Middle frontal gyrus (tissue), 1 donor: ENCODE results near the gene AMZ1.
A peak's percentile ranks its signal among the peaks of the same experiment; 100 is the strongest.
"Not testable (repeated sequence)": the region's sequence is repeated elsewhere in the genome, so short reads cannot be mapped to it uniquely, and the experiment has no call there.

ENCODE experiments used
- DNase-seq: peaks from one replicate; pipeline ENCODE4 v3.0.0-alpha.2; 2015; ENCODE audit warnings: low spot score; ENCODE audit errors: extremely low spot score

The AMZ1 gene

DNA sequence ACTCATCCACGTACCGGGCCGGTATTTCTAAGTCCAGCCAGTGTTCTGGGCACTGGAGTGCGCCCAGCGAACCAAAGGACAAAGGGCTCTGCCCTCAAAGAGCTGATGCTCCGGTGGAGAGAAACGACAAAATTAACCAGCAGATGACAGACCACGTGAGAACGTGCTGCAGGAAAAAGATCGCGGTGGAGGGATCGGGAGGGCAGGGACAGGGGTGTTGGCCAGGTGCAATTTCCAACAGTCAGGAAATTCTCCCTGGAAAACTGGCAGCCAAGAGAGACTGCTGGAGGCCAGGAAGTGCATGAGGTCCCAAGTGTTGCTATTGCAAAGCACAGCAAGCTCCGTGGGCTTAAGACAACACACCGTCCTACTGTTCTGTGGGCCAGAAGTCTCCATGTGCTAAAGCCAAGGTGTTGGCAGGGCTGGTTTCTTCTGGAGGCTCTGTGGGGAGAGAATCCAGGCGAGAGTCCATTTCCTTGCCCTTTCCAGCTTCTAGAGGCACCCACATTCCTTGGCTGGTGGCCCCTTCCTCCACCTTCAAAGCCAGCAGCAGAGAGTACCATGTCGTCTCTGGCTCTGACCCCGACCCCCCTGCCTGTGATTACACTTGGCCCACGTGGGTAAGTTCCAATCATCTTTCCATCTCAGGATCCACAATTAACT is 21.3 kb upstream of the AMZ1 start:
- no peak for DNase-seq

DNA sequence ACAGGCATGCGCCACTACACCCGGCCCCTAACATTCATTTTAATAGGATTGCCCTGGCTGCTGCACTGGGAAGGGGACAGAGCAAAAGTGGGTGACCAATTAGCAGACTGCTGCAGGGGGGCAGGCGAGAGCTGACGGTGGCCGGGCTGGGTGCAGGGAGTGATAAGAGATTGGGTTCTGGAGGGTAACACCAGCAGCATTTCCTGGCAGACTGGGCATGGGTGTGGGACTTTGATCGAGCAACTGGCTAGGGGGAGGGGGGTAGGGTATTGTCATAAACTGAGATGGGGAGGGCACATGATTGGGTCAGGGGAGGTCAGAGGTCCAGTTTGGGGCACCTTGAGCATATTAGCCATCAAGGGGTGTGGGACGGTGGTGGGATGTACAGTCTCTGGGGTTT is 20.2 kb upstream of the AMZ1 start:
- no peak for DNase-seq

GRCh38 chr7:2668401-2668800 is 19.6 kb upstream of the AMZ1 start:
- DNase-seq = no peak

GRCh38 chr7:2670171-2670570 is 17.8 kb upstream of the AMZ1 start:
- DNase-seq = no peak

GRCh38 chr7:2670720-2671391 is 17.1 kb upstream of the AMZ1 start:
- DNase-seq = no peak

DNA sequence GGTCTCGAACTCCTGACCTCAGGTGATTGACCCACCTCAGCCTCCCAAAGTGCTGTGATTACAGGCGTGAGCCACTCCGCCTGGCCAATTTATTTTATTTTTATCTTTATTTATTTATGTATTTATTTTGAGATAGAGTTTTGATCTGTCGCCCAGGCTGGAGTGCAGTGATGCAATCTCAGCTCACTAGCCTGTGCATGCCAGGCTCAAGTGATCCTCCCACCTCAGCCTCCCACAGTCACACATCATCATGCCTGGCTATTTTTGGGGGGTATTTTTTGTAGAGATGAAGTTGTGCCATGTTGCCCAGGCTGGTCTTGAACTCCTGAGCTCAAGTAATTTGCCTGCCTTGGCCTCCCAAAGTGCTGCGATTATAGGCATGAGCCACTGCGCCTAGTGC is 14.8 kb upstream of the AMZ1 start:
- DNase-seq = not testable (repeated sequence)

- DNase-seq = no peak
These were observed 14.1 kb upstream of the AMZ1 start for GRCh38 chr7:2673934-2674333.

GRCh38 chr7:2675256-2675764 is 12.7 kb upstream of the AMZ1 start:
- no peak for DNase-seq

DNA sequence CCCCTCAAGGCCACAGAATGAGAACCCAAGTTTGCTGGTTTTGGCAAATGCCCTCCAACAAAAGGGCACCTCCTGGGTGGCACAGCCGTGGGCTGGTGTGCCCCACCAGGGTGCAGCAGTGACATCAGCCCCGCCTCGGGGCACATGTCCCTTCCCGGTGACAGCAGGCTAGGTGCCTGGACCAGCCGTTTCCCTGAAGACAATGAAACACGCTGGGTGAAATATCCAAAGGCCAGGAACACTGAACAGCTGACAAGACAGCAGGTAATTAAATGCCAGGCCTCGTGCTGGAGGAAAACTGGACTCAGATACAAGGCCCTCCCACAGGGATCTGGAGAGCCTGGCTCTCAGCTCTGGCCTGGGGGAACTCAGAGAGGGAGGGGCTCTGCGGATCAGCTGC is 11.4 kb upstream of the AMZ1 start:
- not testable (repeated sequence) for DNase-seq

DNA sequence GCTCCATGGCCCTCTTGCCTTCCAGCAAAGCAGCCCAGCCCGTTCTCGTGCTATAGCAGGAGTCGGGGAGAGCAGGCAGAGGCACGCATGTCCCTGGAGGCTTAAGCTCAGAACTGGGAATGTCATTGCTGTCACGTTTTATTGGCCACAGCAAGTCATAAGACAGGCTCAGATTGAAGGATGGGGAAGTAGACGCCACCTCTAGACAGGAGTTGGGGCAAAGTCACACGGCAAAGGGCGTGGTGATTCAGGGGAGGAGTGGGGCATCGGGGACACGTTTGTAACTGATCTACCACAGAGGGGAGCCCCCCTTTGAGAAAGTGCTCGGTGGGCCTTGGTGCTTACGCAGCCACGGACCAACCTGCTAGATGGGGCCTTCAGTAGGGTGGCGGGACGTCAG is 9.5 kb upstream of the AMZ1 start:
- not testable (repeated sequence) for DNase-seq

DNA sequence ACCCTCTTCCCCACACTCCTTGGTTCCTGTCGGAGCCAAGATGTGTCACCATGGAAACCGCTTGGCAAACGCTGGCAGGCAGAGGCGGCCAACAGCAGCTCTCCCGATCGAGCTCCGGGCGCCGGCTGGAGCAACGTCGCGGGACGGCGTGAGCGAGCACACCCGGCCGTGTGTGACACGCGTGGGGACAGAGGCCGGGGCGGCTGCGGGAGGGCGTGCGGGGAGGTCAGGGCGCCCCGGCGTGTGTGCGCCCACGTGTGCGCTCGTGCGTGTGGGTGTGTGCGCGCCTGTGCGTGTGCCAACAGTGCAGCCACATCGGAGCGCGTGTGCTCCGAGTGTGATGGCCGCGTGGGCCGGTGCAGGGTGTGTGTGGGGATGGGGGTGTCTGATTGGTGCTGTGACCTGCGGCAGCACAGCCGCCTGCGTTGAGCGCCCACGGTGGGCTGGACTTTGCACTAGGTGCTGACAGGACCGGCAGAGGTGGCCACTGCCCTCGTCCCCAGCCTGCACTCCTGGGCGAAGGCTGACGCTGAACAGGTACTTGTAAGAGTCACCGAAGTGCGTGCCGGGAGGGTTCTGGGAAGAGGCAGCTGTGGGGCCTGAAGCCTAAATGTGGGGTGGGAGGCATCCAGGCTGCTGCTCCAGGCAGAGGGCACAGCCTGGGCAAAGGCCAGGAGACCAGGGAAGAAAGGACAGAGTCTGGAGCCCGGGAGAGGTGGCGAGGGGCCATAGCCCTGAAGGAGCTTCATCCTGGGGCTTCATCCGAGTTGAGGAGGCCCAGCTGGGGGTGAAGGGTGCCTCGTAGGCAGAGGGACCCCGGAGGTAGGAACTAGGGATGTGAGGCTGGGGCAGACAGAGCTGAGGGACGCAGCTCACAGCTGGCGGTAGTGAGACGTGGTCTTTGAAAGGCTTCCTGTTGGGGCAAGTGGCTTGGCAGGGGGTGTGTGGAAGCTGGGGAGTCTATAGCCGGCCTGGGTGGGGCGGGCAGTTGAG is 8.6 kb upstream of the AMZ1 start:
- not testable (repeated sequence) for DNase-seq

GRCh38 chr7:2680256-2680655 is 7.7 kb upstream of the AMZ1 start:
- DNase-seq = no peak

DNA sequence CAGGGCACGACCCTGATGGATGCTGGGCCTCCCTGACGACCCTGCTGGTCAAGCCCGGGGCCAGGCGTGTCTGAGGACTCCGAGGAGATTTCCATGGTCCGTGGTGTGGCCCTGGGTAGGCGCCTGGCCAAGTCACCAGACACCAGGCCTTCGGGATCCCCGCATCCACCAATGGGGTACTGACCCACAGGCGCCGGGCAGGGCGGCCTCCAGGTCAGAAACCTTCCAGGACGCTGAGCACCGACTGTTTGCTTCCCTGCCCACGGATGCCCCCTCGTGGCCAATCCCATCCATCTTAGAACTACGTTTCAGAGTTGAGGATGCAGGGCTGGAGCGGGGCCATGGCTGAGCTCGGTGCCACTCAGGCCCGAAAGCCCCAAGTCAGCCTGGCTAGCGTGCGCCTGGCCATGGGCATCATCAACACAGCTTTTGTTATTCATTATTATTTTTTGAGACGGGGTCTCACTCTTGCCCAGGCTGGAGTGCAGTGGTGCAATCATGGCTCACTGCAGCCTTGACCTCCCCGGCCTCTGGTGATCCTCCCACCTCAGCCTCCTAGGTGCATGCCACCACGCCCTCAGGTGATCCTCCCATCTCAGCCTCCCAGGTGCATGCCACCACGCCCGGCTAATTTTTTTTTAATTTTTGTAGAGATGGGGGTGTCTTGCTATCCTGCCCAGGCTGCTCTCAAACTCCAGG is 7.1 kb upstream of the AMZ1 start:
- peak; percentile 72 for DNase-seq

- DNase-seq = peak; percentile 85
These were observed 5.8 kb upstream of the AMZ1 start for GRCh38 chr7:2681929-2682799.

DNA sequence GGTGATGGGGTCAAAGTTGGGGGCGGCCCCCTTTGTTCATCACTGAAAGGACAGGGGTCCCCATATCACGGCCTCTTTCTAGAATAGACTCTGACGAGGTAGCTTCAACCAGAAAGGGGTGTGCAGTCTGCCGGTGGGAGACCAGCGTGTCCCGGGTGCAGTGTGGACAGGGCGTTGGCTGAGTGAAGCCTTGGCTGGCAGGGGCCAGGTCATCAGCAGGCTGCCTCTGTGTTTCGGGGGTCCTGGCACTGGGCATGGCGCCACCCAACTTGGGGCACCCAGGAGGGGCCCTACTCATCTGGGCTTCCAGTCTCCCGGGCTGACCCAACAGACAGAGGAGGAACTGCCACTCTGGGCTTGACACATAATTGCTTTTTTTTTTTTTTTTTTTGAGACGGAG is 3.5 kb upstream of the AMZ1 start:
- DNase-seq = no peak

GRCh38 chr7:2686101-2686500 is 1.9 kb upstream of the AMZ1 start:
- DNase-seq = no peak

DNA sequence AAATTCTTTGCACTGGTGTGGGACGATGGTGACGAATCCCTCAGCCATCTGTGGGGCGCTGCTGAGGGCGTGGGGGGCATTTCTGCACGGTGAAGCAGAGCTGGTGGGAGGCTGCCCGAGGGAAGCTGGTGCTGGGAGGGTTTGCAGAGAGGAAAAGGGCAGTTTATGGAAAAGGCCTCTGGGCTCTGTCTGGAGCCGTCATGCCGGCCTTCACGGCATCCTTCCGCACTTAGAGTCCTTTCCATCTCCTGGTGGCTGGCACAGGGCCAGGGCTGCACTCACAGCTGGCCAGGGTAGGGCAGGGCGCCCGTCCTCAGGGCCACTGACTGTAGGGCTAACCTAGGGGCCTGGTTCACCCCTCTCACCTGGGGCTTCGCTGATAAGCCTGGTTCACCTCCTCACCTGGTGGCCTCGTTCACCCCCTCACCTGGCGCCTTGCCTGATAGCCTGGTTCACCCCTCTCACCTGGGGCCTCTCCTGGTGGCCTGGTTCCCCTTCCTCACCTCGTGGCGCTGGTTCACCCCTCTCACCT is 598 bp upstream of the AMZ1 start:
- DNase-seq = no peak

DNA sequence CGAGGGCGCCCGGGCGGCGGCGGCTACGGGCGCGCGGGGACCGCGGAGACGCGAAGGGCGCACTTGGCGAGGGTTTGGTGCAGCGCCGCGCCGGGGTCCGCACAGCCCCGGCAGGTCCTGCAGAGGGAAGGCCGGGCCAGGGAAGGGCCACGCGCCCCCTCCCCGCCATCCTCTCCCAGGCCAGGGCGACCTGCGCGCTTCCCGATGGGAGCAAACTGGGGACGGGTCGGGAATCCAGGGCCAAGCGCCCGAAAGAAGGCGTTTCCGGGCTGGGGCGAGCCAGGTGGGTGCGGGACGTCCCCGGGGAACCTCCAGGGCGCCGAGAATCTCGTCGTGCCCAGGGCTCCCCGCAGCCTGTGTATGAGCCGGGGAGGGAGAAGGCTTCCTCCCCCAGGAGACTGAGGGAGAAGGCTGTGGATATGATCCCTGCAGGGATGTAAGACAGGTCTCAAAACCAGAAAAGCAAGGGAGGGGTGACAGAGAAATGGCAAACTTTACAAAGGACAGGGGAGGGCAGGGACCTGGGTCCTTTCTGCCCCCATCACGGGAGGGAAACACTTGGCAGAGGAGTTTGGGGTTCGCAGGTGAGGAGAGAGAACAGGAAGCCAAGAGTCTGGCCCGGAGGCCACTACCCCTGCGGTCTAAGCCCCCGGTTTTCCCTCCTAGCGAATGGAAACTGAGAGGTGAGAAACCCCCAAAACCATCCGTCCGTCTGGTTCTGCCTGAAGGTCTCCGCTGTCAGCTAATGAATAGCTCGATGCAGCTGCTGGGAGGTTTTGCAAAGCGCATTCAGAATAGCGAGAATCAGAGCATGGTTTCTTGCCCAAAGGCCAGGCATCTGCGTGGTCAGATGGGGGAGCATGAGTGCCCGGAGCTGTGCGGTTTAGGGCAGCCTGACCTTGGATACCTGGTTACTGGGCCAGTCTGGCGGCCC is 674 bp downstream of the AMZ1 start:
- DNase-seq = peak; percentile 35

GRCh38 chr7:2689343-2689847 is 1.4 kb downstream of the AMZ1 start:
- DNase-seq = no peak
